GM21447 (cell line): Measurements from ENCODE around the gene IRX1.

ENCODE experiments used
- ATAC-seq: cut with Tn5 transposase; IDR thresholded peaks from one replicate; pipeline ENCODE4 v1.9.1; 2021; ENCODE audit not compliant: unreplicated experiment

IRX1 gene

DNA sequence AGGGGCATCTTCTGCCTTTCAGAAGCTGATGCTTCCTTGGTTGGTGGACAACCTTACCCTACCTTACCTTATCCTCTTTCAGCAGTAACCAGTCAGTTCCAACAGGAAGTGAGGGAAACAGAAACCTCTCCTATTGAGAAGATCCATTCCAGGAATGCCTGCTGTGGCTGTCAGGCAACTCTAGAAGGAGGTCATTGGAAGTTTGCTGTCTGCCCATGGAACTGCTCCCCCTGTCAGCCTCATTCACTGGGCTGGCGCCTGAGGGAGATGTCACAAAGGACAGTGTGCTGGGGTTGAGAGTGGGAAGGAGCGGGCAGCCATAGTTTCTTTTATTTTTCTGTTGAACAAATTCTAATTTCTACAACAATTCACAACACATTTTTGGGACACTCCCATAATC is 54.7 kb downstream of the IRX1 start:
- ATAC-seq: no peak

DNA sequence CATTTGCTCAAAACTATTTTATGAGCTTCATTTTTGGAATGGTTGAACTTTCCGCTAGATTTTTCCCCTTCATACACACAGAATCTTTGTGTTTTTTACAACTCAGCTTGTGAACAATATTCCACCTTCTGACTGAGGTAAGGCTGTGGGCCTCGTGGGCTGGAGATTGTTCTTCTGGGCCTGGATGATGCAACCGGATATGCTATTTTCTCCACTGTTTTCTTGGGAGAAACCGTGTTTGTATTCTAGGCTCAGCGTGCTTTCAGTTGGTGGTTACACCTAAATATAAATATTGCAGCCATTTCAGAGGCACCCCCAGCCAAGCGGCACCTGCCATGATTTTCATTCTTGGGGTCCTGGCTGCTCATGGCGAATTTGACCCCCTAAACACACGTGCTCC is 55.2 kb downstream of the IRX1 start:
- no peak for ATAC-seq
